Keratinocyte (primary cell): ENCODE measurements around the gene SFMBT2.

Experiments
- CTCF ChIP-seq, 3 experiments: IDR thresholded peaks in 1 of 3; conservative IDR thresholded peaks in 1 of 3; optimal IDR thresholded peaks in 1 of 3; 2 replicates in 2 of 3; 3 replicates in 1 of 3; pipeline versions ENCODE3 to v1.5.1; 2011; ENCODE audit warnings: low read length in 3 of 3, mild to moderate bottlenecking in 3 of 3, moderate library complexity in 2 of 3, control low read depth in 1 of 3, inconsistent platforms in 1 of 3; ENCODE audit not compliant: insufficient read depth in 2 of 3; ENCODE audit errors: extremely low read depth in 1 of 3
- EZH2 ChIP-seq: IDR thresholded peaks from one replicate; pipeline ENCODE4 v1.6.1; 2012; ENCODE audit warnings: inconsistent platforms, mild to moderate bottlenecking, low read length, moderate library complexity

- TF ChIP-seq CTCF (optimal IDR thresholded peaks at IDR 0.05 in 1 of 3, IDR thresholded peaks at IDR 0.05 in 1 of 3, conservative IDR thresholded peaks at IDR 0.05 in 1 of 3; ENCODE audit: extremely low read depth in 1 of 3, insufficient read depth in 2 of 3, low read length in 3 of 3) (no peak), EZH2 (no peak)
Measured at GRCh38 chr10:7361316-7361715, 49.5 kb downstream of the SFMBT2 start.
